Body of pancreas (tissue), 4 donors: ENCODE results near the gene NUDT3. TPM values are rescaled to one million over a fixed set of nuclear protein-coding genes. Genes with fewer than 3 reads are reported as not detected.
"Not testable (repeated sequence)": the region's sequence is repeated elsewhere in the genome, so short reads cannot be mapped to it uniquely, and the experiment has no call there.

ENCODE experiments used
- ATAC-seq: fragments of 150-250 bp; one replicate; pipeline ENCODE4 v1.9.1; 2016
- DNase-seq, 4 donors: peaks; one replicate each; pipeline ENCODE4 v3.0.0-alpha.2; 2019
- H3K27ac ChIP-seq, 4 donors: fragments of 200-600 bp; sonication (generic); 1 replicate in 3 of 4; 2 replicates in 1 of 4; pipeline versions ENCODE4 v1.5.1 to v1.6.1; 2016 to 2019; ENCODE audit warnings: mild to moderate bottlenecking in 1 of 4, mixed read lengths in 1 of 4, moderate library complexity in 1 of 4
- H3K27me3 ChIP-seq, 2 donors: fragments of 200-600 bp; sonication (generic); one replicate each; pipeline ENCODE4 v1.6.0; 2016; ENCODE audit warnings: mild to moderate bottlenecking in 1 of 2
- H3K36me3 ChIP-seq, 2 donors: fragments of 200-600 bp; sonication (generic); replicated peaks in 1 of 2; 2 replicates each; pipeline ENCODE4 v1.5.1; 2016; ENCODE audit warnings: low read depth in 2 of 2; ENCODE audit not compliant: insufficient read depth in 1 of 2
- H3K4me1 ChIP-seq: fragments of 200-600 bp; sonication (generic); one replicate; pipeline ENCODE4 v1.6.0; 2016
- H3K4me3 ChIP-seq, 2 donors: fragments of 200-600 bp; sonication (generic); 1 replicate in 1 of 2; 2 replicates in 1 of 2; pipeline ENCODE4 v1.5.1; 2016 to 2019
- H3K9me3 ChIP-seq, 3 donors: fragments of 200-600 bp; sonication (generic); 1 replicate in 2 of 3; 2 replicates in 1 of 3; pipeline ENCODE4 v1.5.1; 2016
- POLR2A ChIP-seq, 3 donors: fragments of 450-650 bp; IDR thresholded peaks; one replicate each; pipeline ENCODE4 v1.6.1; 2016; ENCODE audit warnings: antibody characterized with exemption in 3 of 3, mild to moderate bottlenecking in 2 of 3
- WGBS, 2 donors: methylation state at CpG; one replicate each; pipeline ENCODE4 v1.1.5; 2017; 5-methylcytosine and 5-hydroxymethylcytosine counted together
- intact Hi-C: fragments of 100-400 bp; cut with DNase I; formaldehyde crosslinking; loops from one replicate; pipeline ENCODE4 v1.15.1; 2023
- total RNA-seq, 2 donors: library from RNA; depleted of rRNA; stranded (reverse); fragments of >200 nt; gene quantifications; one replicate each; pipeline ENCODE4 v1.1.0, GENCODE V29; 2016
- TF ChIP-seq, protein P1 (sequence below), 7 experiments: fragments of 450-650 bp in 4 of 7; fragments of 200-600 bp in 3 of 7; sonication (generic) in 3 of 7; IDR thresholded peaks; one replicate each; pipeline ENCODE4 v1.5.1; 2016 to 2019; ENCODE audit warnings: antibody characterized with exemption in 7 of 7

The NUDT3 gene
- total RNA-seq, 2 donors from 2014 or later: 14.2 to 22.1 TPM

GRCh38 chr6:34273242-34273805 is 119.1 kb downstream of the NUDT3 start:
- no peaks in the 10 kb centered on the region for H3K27me3 ChIP-seq
- peak overlapping the region in 1 of 4 donors; percentile 13 for H3K27ac ChIP-seq
- no peaks in the 10 kb centered on the region for H3K9me3 ChIP-seq
- WGBS, 2 donors: 39 to 57% methylated on average over 3 of the region's 3 CpGs
- H3K4me3 ChIP-seq: no peak overlapping the region
- peak; percentile 79 for ATAC-seq
- no peaks in the 10 kb centered on the region for H3K36me3 ChIP-seq
- DNase-seq: peak; percentile 44 to 76 (median 74)
- H3K4me1 ChIP-seq: peaks cover 6% of the 10 kb centered on the region
- TF ChIP-seq POLR2A (IDR thresholded peaks at IDR 0.05): no peak
- TF ChIP-seq, protein P1, sequence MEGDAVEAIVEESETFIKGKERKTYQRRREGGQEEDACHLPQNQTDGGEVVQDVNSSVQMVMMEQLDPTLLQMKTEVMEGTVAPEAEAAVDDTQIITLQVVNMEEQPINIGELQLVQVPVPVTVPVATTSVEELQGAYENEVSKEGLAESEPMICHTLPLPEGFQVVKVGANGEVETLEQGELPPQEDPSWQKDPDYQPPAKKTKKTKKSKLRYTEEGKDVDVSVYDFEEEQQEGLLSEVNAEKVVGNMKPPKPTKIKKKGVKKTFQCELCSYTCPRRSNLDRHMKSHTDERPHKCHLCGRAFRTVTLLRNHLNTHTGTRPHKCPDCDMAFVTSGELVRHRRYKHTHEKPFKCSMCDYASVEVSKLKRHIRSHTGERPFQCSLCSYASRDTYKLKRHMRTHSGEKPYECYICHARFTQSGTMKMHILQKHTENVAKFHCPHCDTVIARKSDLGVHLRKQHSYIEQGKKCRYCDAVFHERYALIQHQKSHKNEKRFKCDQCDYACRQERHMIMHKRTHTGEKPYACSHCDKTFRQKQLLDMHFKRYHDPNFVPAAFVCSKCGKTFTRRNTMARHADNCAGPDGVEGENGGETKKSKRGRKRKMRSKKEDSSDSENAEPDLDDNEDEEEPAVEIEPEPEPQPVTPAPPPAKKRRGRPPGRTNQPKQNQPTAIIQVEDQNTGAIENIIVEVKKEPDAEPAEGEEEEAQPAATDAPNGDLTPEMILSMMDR (IDR thresholded peaks at IDR 0.05): no peak
- intact Hi-C loops: no loop called here

DNA sequence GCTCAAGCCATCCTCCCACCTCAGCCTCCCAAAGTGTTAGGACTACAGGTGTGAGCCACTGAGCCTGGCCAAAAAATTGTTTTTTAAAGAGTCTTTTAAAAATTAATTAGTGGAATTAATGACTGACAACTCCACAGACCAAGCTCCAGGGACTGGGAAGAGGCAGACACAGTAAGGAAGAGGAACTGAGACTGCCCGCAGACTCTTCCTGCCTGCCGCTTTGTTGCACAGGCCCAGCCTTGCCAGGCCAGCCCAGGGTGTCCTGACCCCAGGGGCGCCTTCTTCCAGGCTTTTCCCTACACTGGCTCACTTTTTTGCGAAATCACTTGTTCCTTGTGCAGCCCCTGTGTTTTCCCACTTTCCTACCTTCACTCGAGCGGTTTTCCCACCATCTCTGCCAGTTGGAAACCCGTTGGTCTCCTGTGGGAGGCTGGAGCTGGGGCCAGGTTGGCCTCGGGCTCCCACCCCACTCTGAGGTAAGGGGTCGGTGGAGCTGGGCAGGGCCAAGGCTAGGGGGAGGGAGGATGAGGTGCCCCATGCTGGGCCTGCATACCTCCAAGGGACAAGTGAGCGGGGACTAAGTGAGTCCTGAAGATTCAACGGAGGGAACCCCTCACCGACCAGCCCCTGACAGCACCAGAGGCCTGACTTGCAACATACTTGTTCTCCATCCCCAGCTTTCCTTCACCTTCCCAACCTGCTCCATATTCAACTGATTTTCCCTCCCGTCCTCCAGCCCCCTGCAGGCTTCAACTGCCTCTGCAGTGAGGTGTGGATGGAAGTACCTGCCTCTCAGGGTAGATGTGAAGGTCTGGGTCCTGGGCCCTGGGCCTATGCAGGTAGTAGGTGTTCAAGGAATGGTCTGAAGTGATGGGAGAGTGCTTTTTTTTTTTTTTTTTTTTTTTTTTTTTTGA is 120.2 kb downstream of the NUDT3 start:
- H3K27ac ChIP-seq: peak overlapping the region in 1 of 4 donors; percentile 34
- DNase-seq (peak in 2 of 4 donors; percentile 8 to 32), ATAC-seq (no peak)
- H3K36me3 ChIP-seq: no peaks in the 10 kb centered on the region
- intact Hi-C loops: no loop called here
- H3K4me1 ChIP-seq: peaks cover 6% of the 10 kb centered on the region
- H3K9me3 ChIP-seq: no peaks in the 10 kb centered on the region
- H3K27me3 ChIP-seq: no peaks in the 10 kb centered on the region
- TF ChIP-seq, protein P1 (IDR thresholded peaks at IDR 0.05): no peak
- no peak for TF ChIP-seq POLR2A (IDR thresholded peaks at IDR 0.05)
- H3K4me3 ChIP-seq: no peak overlapping the region
- 81 to 92% methylated on average over 12 to 13 of the region's 13 CpGs for WGBS, 2 donors

GRCh38 chr6:34269658-34270341 is 122.7 kb downstream of the NUDT3 start:
- H3K4me3 ChIP-seq, DNase-seq, intact Hi-C loops, H3K36me3 ChIP-seq, ATAC-seq, H3K27ac ChIP-seq, H3K9me3 ChIP-seq, H3K27me3 ChIP-seq, H3K4me1 ChIP-seq: not testable (repeated sequence)
- WGBS, 2 donors: 78 to 98% methylated on average over 7 to 17 of the region's 17 CpGs

DNA sequence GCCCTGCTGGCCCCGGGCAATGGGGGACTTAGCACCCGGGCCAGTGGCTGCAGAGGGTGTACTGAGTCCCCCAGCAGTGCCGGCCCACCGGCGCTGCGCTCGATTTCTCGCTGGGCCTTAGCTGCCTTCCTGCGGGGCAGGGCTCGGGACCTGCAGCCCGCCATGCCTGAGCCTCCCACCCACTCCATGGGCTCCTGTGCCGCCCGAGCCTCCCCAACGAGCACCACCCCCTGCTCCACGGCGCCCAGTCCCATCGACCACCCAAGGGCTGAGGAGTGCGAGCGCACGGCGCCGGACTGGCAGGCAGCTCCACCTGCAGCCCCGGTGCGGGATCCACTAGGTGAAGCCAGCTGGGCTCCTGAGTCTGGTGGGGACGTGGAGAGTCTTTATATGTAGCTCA is 123.3 kb downstream of the NUDT3 start:
- intact Hi-C loops: not testable (repeated sequence)

GRCh38 chr6:34267746-34268145 is 124.7 kb downstream of the NUDT3 start:
- DNase-seq (no peak), ATAC-seq (no peak)
- Histone ChIP-seq H3K27ac (no peak overlapping the region), H3K9me3 (no peaks in the 10 kb centered on the region), H3K36me3 (no peaks in the 10 kb centered on the region), H3K4me3 (no peak overlapping the region), H3K27me3 (no peaks in the 10 kb centered on the region), H3K4me1 (no peaks in the 10 kb centered on the region)
- TF ChIP-seq POLR2A (IDR thresholded peaks at IDR 0.05): no peak
- TF ChIP-seq, protein P1 (IDR thresholded peaks at IDR 0.05): no peak
- intact Hi-C loops: no loop called here
- 93 to 96% methylated on average over 2 of the region's 2 CpGs for WGBS, 2 donors

More for the DNA sequence above, 123.3 kb downstream of the NUDT3 start:
- not testable (repeated sequence) for H3K36me3 ChIP-seq, ATAC-seq, H3K4me3 ChIP-seq, DNase-seq, H3K4me1 ChIP-seq, H3K27me3 ChIP-seq, H3K9me3 ChIP-seq, H3K27ac ChIP-seq
- 63 to 96% methylated on average over 7 to 8 of the region's 25 CpGs for WGBS, 2 donors

DNA sequence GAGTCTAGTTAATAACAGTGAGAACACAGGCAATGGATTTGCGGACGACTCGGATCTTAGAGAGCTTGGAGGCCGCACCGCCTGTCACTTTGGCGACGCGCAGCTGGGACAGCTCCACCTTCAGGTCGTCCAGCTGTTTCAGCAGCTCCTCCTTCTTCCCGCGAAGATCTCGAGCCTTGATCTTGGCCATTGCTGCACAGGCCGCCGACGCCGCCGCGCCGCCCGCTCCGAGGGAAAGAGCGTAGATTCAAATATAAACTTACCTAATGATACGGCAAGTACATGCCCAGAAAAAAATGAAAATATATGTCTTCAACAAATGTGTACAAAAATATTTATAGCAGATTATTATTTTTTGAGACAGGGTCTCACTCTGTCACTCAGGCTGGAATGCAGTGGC is 129.0 kb downstream of the NUDT3 start:
- H3K27ac ChIP-seq, H3K27me3 ChIP-seq, H3K4me1 ChIP-seq, H3K4me3 ChIP-seq, ATAC-seq, H3K9me3 ChIP-seq, H3K36me3 ChIP-seq, DNase-seq, intact Hi-C loops: not testable (repeated sequence)
- 82 to 85% methylated on average over 23 of the region's 23 CpGs for WGBS, 2 donors
